GM18502 (cell line): ENCODE results near the gene PRXL2B.
"Not testable (repeated sequence)": the region's sequence is repeated elsewhere in the genome, so short reads cannot be mapped to it uniquely, and the experiment has no call there.

Experiments
- ATAC-seq: cut with Tn5 transposase; IDR thresholded peaks from one replicate; pipeline ENCODE4 v1.9.1; 2021; ENCODE audit warnings: mild to moderate bottlenecking; ENCODE audit not compliant: unreplicated experiment, poor library complexity

The PRXL2B gene

GRCh38 chr1:2610036-2610959 is 23.7 kb downstream of the PRXL2B start:
- ATAC-seq = no peak

- ATAC-seq = no peak
Observed at GRCh38 chr1:2611031-2611501, 24.5 kb downstream of the PRXL2B start.

DNA sequence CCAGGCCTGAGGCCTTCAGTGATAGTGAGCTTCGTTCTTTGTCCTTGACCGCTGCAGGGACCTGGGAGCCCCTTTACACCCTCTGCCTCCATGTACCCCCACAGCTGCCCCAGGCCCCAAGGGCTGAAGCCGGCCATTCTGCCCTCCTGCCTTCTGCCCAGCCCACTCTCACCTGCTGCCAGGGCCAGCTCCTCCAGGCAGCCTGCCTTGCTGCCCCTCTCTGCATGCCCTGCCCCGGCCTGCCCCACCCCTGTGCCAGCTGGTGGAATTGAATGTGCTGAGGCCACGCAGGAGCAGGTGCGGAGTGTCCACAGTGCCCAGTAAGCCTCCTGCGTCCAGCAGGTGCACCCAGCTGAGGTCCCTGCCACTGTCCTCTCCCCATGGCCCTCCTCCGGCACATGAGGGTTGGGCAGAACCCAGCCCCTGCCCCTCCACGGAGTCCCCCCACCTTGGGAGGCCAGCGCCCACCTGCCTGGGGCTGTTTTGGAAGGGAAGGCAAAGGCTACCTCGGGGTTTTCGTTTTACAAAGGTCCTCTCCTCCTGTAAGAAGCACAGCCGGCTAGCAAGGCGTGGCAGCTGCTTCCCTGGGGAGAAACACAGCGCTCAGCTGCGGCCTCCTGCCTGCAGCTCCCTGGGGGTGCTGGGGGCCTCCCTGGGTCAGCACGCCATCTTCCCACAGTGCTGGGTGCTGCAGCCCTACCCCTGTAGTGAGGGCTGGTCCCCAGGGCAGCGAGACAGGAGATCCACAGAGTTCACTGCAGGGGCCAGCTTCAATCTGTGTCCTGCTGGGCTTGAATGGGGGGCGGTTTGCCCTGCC is 25.3 kb downstream of the PRXL2B start:
- no peak for ATAC-seq

DNA sequence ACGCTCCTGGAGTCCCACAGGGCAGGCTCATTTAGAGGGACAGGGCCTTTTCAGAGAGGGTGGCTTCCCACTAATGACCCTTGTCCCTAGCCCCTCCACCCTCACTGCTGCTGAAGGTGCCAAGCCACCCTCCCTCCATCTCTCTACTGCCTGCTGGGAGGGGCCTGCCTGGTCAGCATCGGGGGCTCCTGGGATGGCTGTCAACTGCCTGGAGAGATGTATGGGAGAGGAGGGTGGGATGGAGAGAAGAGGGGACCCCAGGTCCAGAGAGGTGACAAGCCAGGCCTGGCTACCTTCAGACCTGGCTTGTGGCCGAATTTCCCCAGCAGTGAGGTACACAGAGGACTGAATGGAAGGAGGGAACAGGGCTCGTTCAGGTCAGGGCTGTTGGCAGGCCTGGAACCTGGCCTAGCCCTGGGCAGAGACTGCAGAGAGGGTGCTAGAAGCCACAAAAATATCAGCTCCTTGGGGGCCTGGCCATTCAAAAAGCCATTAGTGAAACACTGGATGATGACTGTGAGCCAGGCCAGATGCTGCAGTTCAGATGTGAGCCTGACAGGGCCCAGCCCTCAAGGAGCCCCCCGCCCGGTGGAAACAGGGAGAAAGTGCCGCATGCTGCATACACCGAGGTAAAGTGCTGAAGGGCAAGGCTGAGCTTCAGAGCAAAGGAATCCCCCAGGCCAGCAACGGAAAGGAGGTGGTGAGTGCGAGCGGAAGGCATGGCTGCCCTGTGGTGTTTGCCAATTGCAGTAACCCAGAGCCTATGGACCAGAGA is 26.2 kb downstream of the PRXL2B start:
- no peak for ATAC-seq

DNA sequence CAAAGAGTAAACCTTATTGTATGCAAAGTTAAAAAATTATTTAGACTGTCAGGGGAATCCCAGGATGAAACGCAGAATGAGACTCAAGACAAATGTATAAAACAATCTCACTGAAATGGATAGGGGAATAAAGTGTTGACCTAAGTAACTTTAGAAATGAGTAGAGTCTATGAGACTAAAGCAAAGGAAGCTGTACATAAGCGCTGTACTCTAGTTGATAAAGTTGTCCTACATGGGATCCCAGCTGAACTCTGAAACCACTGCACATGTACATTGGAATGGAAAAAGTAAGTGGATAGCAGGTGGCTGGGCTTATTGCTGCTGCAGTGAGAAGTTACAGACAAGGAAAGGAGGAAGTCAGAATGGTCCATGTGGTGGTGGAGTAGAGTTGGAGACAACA is 27.6 kb downstream of the PRXL2B start:
- no peak for ATAC-seq

DNA sequence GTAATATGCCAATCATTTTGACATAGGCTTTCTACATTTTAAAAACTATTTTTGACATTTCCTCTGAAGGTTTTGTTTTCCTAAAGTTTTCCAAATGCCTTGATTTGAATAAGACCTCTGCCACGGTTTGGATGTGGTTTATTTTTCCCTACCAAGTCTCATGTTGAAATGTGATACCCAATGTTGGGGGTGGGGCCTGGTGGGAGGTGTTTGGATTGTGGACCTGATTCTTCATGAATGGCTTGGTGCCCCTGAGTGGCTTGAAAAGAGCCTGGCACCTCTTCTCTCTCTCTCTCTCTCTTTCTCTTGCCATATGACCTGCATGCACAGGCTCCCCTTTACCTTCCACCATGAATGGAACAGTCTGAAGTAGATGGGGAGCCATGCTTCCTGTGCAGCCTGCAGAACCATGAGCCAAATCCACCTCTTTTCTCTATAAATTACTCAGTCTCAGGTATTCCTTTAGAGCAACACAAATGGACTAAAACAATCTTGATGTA is 31.4 kb downstream of the PRXL2B start:
- ATAC-seq = no peak

- ATAC-seq = no peak
Observed at GRCh38 chr1:2623571-2624337, 37.2 kb downstream of the PRXL2B start.

- no peak for ATAC-seq
Observed at GRCh38 chr1:2624735-2625300, 38.2 kb downstream of the PRXL2B start.

DNA sequence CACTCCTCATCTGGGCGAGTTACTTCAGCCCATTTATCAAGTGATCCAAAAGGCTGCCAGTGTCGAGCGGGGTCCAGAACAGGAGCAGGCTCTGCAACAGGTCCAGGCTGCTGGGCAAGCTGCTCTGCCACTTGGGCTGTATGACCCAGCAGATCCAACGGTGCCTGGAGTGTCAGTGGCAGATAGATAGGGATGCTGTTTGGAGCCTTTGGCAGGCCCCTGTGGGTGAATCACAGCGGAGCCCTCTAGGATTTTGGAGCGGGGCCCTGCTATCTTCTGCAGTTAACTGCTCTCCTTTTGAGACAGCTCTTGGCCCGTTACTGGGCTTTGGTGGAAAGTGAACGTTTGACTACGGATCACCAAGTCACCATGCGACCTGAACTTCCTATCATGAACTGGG is 38.7 kb downstream of the PRXL2B start:
- ATAC-seq = no peak

GRCh38 chr1:2625748-2626147 is 39.2 kb downstream of the PRXL2B start:
- not testable (repeated sequence) for ATAC-seq

GRCh38 chr1:2627746-2628145 is 41.2 kb downstream of the PRXL2B start:
- ATAC-seq = no peak

DNA sequence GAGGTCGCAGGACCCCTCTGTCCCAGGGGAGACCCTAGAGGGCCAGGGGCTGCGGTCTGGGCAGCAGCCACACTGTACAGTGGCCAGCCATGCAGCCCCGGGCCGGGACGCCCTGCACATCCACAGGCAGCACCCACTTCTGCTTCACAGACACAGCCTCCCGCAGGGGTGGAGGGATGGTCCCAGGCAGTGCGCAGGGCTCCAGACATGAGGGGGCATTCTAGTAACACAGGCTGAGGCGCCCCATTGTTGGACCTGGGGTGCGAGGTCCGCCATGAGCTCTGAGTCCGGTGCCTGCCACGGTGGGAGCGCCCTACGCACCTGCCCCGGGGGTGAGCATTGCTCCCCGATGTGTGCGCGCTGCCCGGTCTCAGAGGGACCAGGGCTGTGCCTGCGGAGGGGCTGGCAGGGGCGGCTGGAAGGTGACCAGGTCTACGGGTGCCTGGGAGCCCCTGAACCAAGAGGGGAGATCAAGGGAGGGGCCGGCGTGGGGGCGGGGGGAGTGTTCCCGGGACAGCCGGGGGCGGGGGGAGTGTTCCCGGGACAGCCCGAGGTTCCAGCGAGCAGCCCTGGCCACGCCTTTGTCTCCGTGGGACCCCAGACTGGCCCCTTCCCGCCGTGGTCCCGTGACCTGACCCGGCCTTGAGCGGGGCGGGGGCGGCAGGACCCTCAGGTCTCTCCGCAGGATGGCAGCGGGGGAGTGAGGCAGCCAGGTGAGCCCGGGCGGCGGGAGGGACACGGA is 41.8 kb downstream of the PRXL2B start:
- no peak for ATAC-seq

DNA sequence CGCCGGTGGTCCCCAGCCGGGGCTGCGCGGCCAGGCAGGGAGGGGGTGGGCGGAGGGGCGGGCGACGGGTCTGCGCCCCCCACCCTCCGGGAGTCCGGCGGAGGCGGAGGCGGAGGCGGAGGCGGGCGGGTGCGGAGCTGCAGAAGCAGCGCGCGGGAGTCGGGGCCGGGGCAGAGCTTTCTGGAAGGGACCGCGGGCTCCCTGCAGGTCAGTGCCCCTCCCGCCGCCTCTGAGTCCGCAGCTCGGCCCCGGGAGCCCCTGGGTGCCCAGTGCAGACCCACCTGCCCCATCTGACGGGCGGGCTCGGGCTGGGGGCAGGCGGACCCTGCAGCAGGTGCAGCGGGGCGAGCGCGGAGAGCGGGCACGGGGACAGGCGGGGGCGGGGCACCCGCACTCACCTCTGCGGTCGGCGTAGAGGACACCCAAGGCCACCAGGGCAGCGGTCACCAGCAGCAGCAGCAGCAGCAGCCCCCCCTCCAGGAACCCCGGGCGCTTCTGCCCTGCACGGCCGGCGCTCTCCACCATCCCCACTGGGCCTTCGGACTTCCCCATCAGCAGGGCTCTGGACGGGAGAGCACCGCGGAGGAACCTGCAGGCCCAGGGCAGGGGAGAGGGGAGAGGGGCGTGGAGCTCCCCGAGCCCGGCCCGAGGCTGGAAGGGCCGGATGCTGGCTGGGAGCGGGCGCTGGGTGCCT is 42.5 kb downstream of the PRXL2B start:
- ATAC-seq = no peak

DNA sequence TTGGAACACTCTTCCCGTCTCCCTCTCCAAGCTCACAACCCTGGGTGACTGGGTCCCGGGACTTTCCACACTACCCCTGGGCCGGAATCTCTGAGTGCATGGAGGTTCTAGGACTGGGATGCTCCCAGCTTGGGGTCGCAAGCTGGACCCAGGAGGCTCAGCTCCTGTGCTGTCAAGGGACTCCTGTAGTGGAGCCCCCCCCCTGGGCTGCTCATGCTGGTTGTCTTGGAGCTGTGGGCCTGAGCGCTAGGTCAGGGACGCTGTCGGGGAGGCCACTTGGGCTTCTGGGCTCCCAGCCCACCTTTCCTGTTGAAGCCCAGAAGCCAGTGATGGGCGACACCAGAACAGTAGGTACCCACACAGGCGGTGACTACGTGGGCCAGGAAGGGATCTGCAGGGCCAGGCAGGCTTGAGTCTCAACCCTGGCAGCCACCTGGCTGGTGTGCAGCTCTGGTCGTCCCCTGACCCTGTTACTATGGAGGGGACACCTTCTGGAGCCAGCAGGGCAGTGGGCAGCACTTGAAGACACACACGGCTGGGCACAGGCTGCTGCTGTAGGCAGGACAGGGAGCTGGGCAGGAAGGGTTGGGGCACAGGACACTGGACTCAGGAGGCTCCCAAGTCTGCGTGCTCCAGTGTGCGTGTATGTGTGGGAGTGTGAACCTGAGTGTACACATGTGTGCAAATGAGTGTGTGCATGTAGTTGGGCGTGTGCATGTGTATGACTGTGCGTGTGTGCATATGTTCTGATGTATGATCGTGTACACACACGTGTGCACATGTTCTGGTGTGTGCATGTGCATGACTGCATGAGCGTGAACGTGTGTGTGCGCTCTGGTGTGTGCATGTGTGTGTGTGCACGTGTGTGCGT is 43.3 kb downstream of the PRXL2B start:
- no peak for ATAC-seq

DNA sequence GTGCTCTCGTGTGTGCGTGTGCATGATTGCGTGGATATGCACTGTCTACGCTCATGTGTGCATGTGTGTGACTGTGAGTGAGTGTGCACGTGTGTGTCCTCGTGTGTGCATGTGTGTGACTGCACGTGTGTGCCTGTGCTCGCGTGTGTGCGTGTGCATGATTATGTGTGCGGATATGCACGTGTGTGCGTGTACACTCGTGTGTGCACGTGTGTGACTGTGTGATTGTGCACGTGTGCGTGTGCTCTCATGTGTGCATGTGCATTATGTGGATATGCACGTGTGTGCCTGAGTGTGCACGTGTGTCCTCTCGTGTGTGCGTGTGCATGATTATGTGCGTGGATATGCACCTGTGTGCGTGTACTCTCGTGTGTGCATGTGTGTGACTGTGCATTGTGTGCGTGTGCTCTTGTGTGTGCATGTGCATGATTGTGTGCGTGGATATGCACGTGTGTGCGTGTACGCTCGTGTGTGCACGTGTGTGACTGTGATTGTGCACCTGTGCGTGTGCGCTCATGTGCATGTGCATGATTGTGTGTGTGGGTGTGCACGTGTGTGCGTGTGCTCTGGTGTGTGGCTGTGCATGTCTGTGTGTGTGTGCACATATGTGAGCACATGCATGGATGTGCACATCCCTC is 44.0 kb downstream of the PRXL2B start:
- no peak for ATAC-seq

- no peak for ATAC-seq
Observed at GRCh38 chr1:2631136-2632050, 44.8 kb downstream of the PRXL2B start.
